SK-N-SH (cell line): Measurements from ENCODE around the gene OSBPL9. TPM values are rescaled to one million over a fixed set of nuclear protein-coding genes. Genes with fewer than 3 reads are reported as not detected.

Experiments
- CTCF ChIA-PET: fragments of 300-600, 350-600 bp; formaldehyde crosslinking; extraction: SDS; loops from one replicate; lab custom pipeline; 2021; lab: Yijun Ruan, JAX
- POLR2A ChIA-PET: fragments of 350-600 bp; sonication (Branson Sonifier 250); formaldehyde crosslinking; extraction: SDS; loops from one replicate; lab custom pipeline; 2020; ENCODE audit warnings: antibody characterized with exemption, inconsistent platforms; lab: Yijun Ruan, JAX
- DNase-seq: peaks from one replicate; pipeline ENCODE4 v3.0.0; 2012
- H2AFZ ChIP-seq: fragments of 200-600 bp; sonication (generic); 2 replicates; pipeline ENCODE4 v1.8.1; 2016; ENCODE audit warnings: antibody characterized with exemption, mild to moderate bottlenecking, low read depth
- H3F3A ChIP-seq: fragments of 200-600 bp; sonication (generic); replicated peaks from 2 replicates; pipeline ENCODE3; 2016; ENCODE audit warnings: antibody characterized with exemption, mild to moderate bottlenecking; ENCODE audit not compliant: insufficient read depth
- H3K27ac ChIP-seq, 2 experiments: fragments of 200-500 bp in 1 of 2; fragments of 200-600 bp in 1 of 2; sonication (Bioruptor generic) in 1 of 2; sonication (generic), shearing (Covaris generic) in 1 of 2; 2 replicates each; pipeline versions ENCODE4 v1.5.1 to v1.6.1; 2014 to 2016; ENCODE audit warnings: low read depth in 2 of 2, inconsistent platforms in 1 of 2, low read length in 1 of 2, mild to moderate bottlenecking in 1 of 2, mixed read lengths in 1 of 2
- H3K27me3 ChIP-seq: fragments of 200-600 bp; sonication (generic), shearing (Covaris generic); 2 replicates; pipeline ENCODE4 v1.6.1; 2016; ENCODE audit warnings: mixed run types; ENCODE audit not compliant: insufficient read depth
- H3K36me3 ChIP-seq, 2 experiments: fragments of 200-500 bp in 1 of 2; fragments of 200-600 bp in 1 of 2; sonication (Bioruptor generic) in 1 of 2; sonication (generic) in 1 of 2; replicated peaks in 1 of 2; 2 replicates each; pipeline versions ENCODE3 to v1.5.1; 2014 to 2016; ENCODE audit warnings: low read length in 1 of 2, mild to moderate bottlenecking in 1 of 2; ENCODE audit not compliant: insufficient read depth in 2 of 2, control insufficient read depth in 1 of 2
- H3K4me1 ChIP-seq, 2 experiments: fragments of 200-500 bp in 1 of 2; fragments of 200-600 bp in 1 of 2; sonication (Bioruptor generic) in 1 of 2; sonication (generic), shearing (Covaris generic) in 1 of 2; 2 replicates each; pipeline versions ENCODE4 v1.5.1 to v1.6.1; 2014 to 2016; ENCODE audit warnings: low read depth in 1 of 2, low read length in 1 of 2, mixed run types in 1 of 2; ENCODE audit not compliant: insufficient read depth in 2 of 2, control insufficient read depth in 1 of 2
- H3K4me2 ChIP-seq: fragments of 200-600 bp; sonication (generic), shearing (Covaris generic); 2 replicates; pipeline ENCODE4 v1.6.1; 2017; ENCODE audit warnings: mixed run types
- H3K4me3 ChIP-seq, 2 experiments: fragments of 200-500 bp in 1 of 2; fragments of 200-600 bp in 1 of 2; sonication (Bioruptor generic) in 1 of 2; sonication (generic), shearing (Covaris generic) in 1 of 2; 2 replicates each; pipeline versions ENCODE4 v1.5.1 to v1.8.1; 2014 to 2016; ENCODE audit warnings: low read depth in 2 of 2, inconsistent platforms in 1 of 2, low read length in 1 of 2, mild to moderate bottlenecking in 1 of 2, mixed read lengths in 1 of 2, moderate library complexity in 1 of 2
- H3K79me2 ChIP-seq: fragments of 200-600 bp; sonication (generic); 2 replicates; pipeline ENCODE4 v1.8.1; 2017; ENCODE audit warnings: mild to moderate bottlenecking; ENCODE audit not compliant: insufficient read depth
- H3K9ac ChIP-seq: fragments of 200-600 bp; sonication (generic); 2 replicates; pipeline ENCODE4 v1.6.1; 2017; ENCODE audit warnings: mixed run types
- H3K9me2 ChIP-seq: fragments of 200-600 bp; sonication (generic); 2 replicates; pipeline ENCODE4 v1.6.1; 2017; ENCODE audit warnings: mixed run types
- H3K9me3 ChIP-seq: fragments of 200-600 bp; sonication (generic); 2 replicates; pipeline ENCODE4 v1.6.1; 2017; ENCODE audit warnings: mixed run types, mild to moderate bottlenecking, moderate library complexity
- H4K20me1 ChIP-seq: fragments of 200-600 bp; sonication (generic); 2 replicates; pipeline ENCODE4 v1.6.1; 2017; ENCODE audit warnings: mild to moderate bottlenecking, mixed run types; ENCODE audit not compliant: insufficient read depth
- FOSL2 ChIP-seq: IDR thresholded peaks from 2 replicates; pipeline ENCODE4 v1.4.0; 2012; ENCODE audit warnings: low read depth, mild to moderate bottlenecking, moderate library complexity, borderline replicate concordance
- MXI1 ChIP-seq: IDR thresholded peaks from 2 replicates; pipeline ENCODE4 v1.6.1; 2012; ENCODE audit warnings: mild to moderate bottlenecking, low read depth, low read length, improper control_type of control experiment
- PBX3 ChIP-seq: IDR thresholded peaks from 2 replicates; pipeline ENCODE4; 2012
- SMC3 ChIP-seq: IDR thresholded peaks from 2 replicates; pipeline ENCODE4 v1.6.1; 2012; ENCODE audit warnings: low read depth, low read length, improper control_type of control experiment
- WGBS: methylation state at CpG from one replicate; pipeline ENCODE4 v1.1.6; 2017; ENCODE audit warnings: low lambda C conversion rate; 5-methylcytosine and 5-hydroxymethylcytosine counted together
- polyA plus RNA-seq, 3 experiments: library from polyadenylated mRNA; depleted of rRNA; stranded (reverse); fragments of >200 nt; gene quantifications; 2 replicates each; pipeline ENCODE4 v1.2.3, GENCODE V29; 2012
- TF ChIP-seq, protein P1 (sequence below): IDR thresholded peaks from 2 replicates; pipeline ENCODE4 v1.4.0; 2012; ENCODE audit warnings: low read depth, borderline replicate concordance

OSBPL9 gene
- polyA plus RNA-seq, 1 of the 3 experiments (the other 2 are of a cell fraction) = 43.9 TPM

GRCh38 chr1:51671527-51672325 is 54.8 kb downstream of the OSBPL9 start:
- Histone ChIP-seq H3K9ac (no peak overlapping the region), H3K36me3 (no peaks in the 10 kb centered on the region), H2AFZ (no peak overlapping the region), H3F3A (peaks cover 11% of the 10 kb centered on the region), H3K79me2 (peaks cover 60% of the 10 kb centered on the region), H3K4me3 (no peak overlapping the region), H3K27me3 (no peaks in the 10 kb centered on the region), H4K20me1 (no peaks in the 10 kb centered on the region), H3K4me2 (peak overlapping the region; percentile 33; the same call in 1 of the 2 replicates), H3K9me3 (no peaks in the 10 kb centered on the region), H3K4me1 (peaks cover 10 to 15% of the 10 kb centered on the region in 2 experiments; a peak in 3 of 4 replicates), H3K9me2 (no peaks in the 10 kb centered on the region)
- peak; percentile 16 for DNase-seq
- ChIA-PET CTCF (interaction anchor here (0.7 to 0.9 kb wide), 2 partner anchors 12 to 16 kb away, joined by 3 to 4 read pairs; no protein-coding TSS in a partner anchor), POLR2A (interaction anchor here (0.6 kb wide), 1 partner anchor 9 kb away, joined by 3 read pairs; no protein-coding TSS in a partner anchor)
- WGBS = 62% methylated on average over 4 of the region's 4 CpGs
- TF ChIP-seq PBX3 = peak; percentile 40; the same call in 1 of the 2 replicates
- TF ChIP-seq, protein P1, sequence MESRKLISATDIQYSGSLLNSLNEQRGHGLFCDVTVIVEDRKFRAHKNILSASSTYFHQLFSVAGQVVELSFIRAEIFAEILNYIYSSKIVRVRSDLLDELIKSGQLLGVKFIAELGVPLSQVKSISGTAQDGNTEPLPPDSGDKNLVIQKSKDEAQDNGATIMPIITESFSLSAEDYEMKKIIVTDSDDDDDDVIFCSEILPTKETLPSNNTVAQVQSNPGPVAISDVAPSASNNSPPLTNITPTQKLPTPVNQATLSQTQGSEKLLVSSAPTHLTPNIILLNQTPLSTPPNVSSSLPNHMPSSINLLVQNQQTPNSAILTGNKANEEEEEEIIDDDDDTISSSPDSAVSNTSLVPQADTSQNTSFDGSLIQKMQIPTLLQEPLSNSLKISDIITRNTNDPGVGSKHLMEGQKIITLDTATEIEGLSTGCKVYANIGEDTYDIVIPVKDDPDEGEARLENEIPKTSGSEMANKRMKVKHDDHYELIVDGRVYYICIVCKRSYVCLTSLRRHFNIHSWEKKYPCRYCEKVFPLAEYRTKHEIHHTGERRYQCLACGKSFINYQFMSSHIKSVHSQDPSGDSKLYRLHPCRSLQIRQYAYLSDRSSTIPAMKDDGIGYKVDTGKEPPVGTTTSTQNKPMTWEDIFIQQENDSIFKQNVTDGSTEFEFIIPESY = no peak
- TF ChIP-seq, all 33 proteins: peak for 1
- peak overlapping the region; percentile 3 to 61; a peak in 3 of 4 replicates for H3K27ac ChIP-seq

DNA sequence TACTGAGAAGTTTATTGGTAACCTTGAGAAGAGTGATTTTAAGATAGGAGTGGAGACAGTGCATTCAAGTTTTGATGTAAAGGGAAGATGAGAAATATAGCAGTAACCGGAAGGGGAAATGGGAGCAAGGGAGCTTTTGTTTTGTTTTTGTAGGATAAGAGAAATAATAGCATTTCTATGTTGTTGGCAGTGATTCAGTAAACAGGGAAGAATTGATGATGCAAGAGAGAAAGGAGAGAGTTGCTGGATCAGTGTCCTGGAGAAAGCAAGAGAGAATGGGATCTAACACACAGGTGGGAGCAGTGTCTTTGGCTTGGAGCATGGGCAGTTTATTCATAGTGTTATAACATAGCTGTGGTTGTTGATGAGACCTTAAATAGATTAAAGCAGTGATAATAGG is 56.4 kb downstream of the OSBPL9 start:
- Histone ChIP-seq H3K27me3 (no peaks in the 10 kb centered on the region), H3K4me1 (peaks cover 10 to 15% of the 10 kb centered on the region in 2 experiments; a peak in 3 of 4 replicates), H4K20me1 (no peaks in the 10 kb centered on the region), H3K9ac (no peak overlapping the region), H3K4me2 (no peak overlapping the region)
- TF ChIP-seq SMC3 (no peak), MXI1 (no peak), FOSL2 (no peak)
- TF ChIP-seq, all 33 proteins: peak for 0
- Histone ChIP-seq H3K9me3 (no peaks in the 10 kb centered on the region), H3K27ac (no peak overlapping the region), H3K4me3 (no peak overlapping the region), H3K9me2 (no peaks in the 10 kb centered on the region), H3F3A (peaks cover 11% of the 10 kb centered on the region), H3K79me2 (peaks cover 52% of the 10 kb centered on the region), H2AFZ (no peak overlapping the region), H3K36me3 (no peaks in the 10 kb centered on the region)
- 97% methylated on average over 1 of the region's 1 CpG for WGBS
- no peak for DNase-seq
- ChIA-PET CTCF (no interaction called here), POLR2A (no interaction called here)
